H9 (cell line): ENCODE results near the gene DOCK1. TPM values are rescaled to one million over a fixed set of nuclear protein-coding genes. Genes with fewer than 3 reads are reported as not detected.

Source experiments
- DNase-seq: peaks from one replicate; pipeline ENCODE4 v3.0.0-alpha.2; 2017
- H2AFZ ChIP-seq: one replicate; pipeline ENCODE4 v1.6.1; 2013; ENCODE audit warnings: mild to moderate bottlenecking, low read length, control low read depth, moderate library complexity
- H2AK5ac ChIP-seq: 2 replicates; pipeline ENCODE4 v1.6.1; 2013; ENCODE audit warnings: low read length, control low read depth, mixed read lengths; ENCODE audit not compliant: insufficient read length
- H2BK120ac ChIP-seq: one replicate; pipeline ENCODE4 v1.6.1; 2013; ENCODE audit warnings: low read depth, mild to moderate bottlenecking, low read length, control low read depth, inconsistent platforms; ENCODE audit not compliant: poor library complexity, severe bottlenecking
- H2BK12ac ChIP-seq: 2 replicates; pipeline ENCODE4 v1.6.1; 2013; ENCODE audit warnings: low read length, control low read depth, mixed read lengths, low read depth; ENCODE audit not compliant: insufficient read length
- H2BK15ac ChIP-seq: 2 replicates; pipeline ENCODE4 v1.6.1; 2013; ENCODE audit warnings: low read depth, low read length, control low read depth
- H2BK20ac ChIP-seq: one replicate; pipeline ENCODE4 v1.6.1; 2013; ENCODE audit warnings: low read depth, mild to moderate bottlenecking, low read length, control low read depth, inconsistent platforms; ENCODE audit not compliant: poor library complexity, severe bottlenecking
- H2BK5ac ChIP-seq: 2 replicates; pipeline ENCODE4 v1.6.1; 2013; ENCODE audit warnings: low read length, control low read depth, mixed read lengths; ENCODE audit not compliant: insufficient read length
- H3K14ac ChIP-seq: 2 replicates; pipeline ENCODE4 v1.6.1; 2013; ENCODE audit warnings: low read length, control low read depth; ENCODE audit not compliant: insufficient read depth
- H3K18ac ChIP-seq: 2 replicates; pipeline ENCODE4 v1.6.1; 2013; ENCODE audit warnings: low read depth, mild to moderate bottlenecking, mixed read lengths, low read length, control low read depth; ENCODE audit not compliant: insufficient read length
- H3K23ac ChIP-seq: 2 replicates; pipeline ENCODE4 v1.6.1; 2013; ENCODE audit warnings: low read length, control low read depth, mixed read lengths, low read depth; ENCODE audit not compliant: insufficient read length
- H3K23me2 ChIP-seq: 2 replicates; pipeline ENCODE4 v1.6.1; 2013; ENCODE audit warnings: low read depth, mild to moderate bottlenecking, mixed read lengths, low read length, control low read depth; ENCODE audit not compliant: insufficient read length, poor library complexity, severe bottlenecking
- H3K27ac ChIP-seq: 2 replicates; pipeline ENCODE4 v1.5.1; 2013; ENCODE audit warnings: low read length, control low read depth, mixed read lengths, low read depth; ENCODE audit not compliant: insufficient read length
- H3K27me3 ChIP-seq: 2 replicates; pipeline ENCODE4 v1.6.1; 2013; ENCODE audit warnings: low read length, control low read depth, inconsistent platforms; ENCODE audit not compliant: insufficient read depth
- H3K4ac ChIP-seq: 2 replicates; pipeline ENCODE4 v1.6.1; 2013; ENCODE audit warnings: low read depth, mild to moderate bottlenecking, control low read depth, inconsistent platforms, low read length, moderate library complexity
- H3K4me1 ChIP-seq: 2 replicates; pipeline ENCODE4 v1.6.1; 2013; ENCODE audit warnings: low read length, control low read depth, inconsistent platforms; ENCODE audit not compliant: insufficient read depth
- H3K4me2 ChIP-seq: 2 replicates; pipeline ENCODE4 v1.6.1; 2013; ENCODE audit warnings: low read length, control low read depth, mixed read lengths; ENCODE audit not compliant: insufficient read length, insufficient read depth
- H3K56ac ChIP-seq: 2 replicates; pipeline ENCODE4 v1.6.1; 2013; ENCODE audit warnings: low read depth, mild to moderate bottlenecking, mixed read lengths, low read length, control low read depth; ENCODE audit not compliant: insufficient read length
- H3K79me1 ChIP-seq: 2 replicates; pipeline ENCODE4 v1.6.1; 2013; ENCODE audit warnings: low read depth, mild to moderate bottlenecking, moderate library complexity, low read length, control low read depth, inconsistent platforms; ENCODE audit not compliant: insufficient read depth, poor library complexity, severe bottlenecking
- H3K79me2 ChIP-seq: 2 replicates; pipeline ENCODE4 v1.6.1; 2013; ENCODE audit warnings: low read length, control low read depth, inconsistent platforms; ENCODE audit not compliant: insufficient read depth
- H3K9ac ChIP-seq: 2 replicates; pipeline ENCODE4 v1.6.1; 2013; ENCODE audit warnings: low read length, control low read depth, mixed read lengths; ENCODE audit not compliant: insufficient read length; ENCODE audit errors: extremely low read depth
- H3K9me3 ChIP-seq: one replicate; pipeline ENCODE4 v1.6.1; 2013; ENCODE audit warnings: low read depth, low read length, inconsistent platforms; ENCODE audit not compliant: control insufficient read depth
- H3T11ph ChIP-seq: one replicate; pipeline ENCODE4 v1.6.1; 2013; ENCODE audit warnings: mild to moderate bottlenecking, low read length, control low read depth, inconsistent platforms
- H4K20me1 ChIP-seq: one replicate; pipeline ENCODE4 v1.6.1; 2013; ENCODE audit not compliant: control insufficient read depth, insufficient read length, insufficient read depth
- H4K5ac ChIP-seq: 2 replicates; pipeline ENCODE4 v1.6.1; 2013; ENCODE audit warnings: low read depth, mild to moderate bottlenecking, mixed read lengths, low read length, control low read depth; ENCODE audit not compliant: insufficient read length
- H4K8ac ChIP-seq: replicated peaks from 2 replicates; pipeline ENCODE4 v1.6.1; 2013; ENCODE audit warnings: low read length, control low read depth, mixed read lengths, low read depth; ENCODE audit not compliant: insufficient read length
- H4K91ac ChIP-seq: 2 replicates; pipeline ENCODE4 v1.6.1; 2013; ENCODE audit warnings: low read depth, mild to moderate bottlenecking, moderate library complexity, mixed read lengths, low read length, control low read depth; ENCODE audit not compliant: insufficient read length
- H3K27ac Mint-ChIP-seq, 3 experiments: 2 replicates in 2 of 3; 3 replicates in 1 of 3; pipeline ENCODE4 v1.8.0; 2020 to 2021; ENCODE audit warnings: mixed read lengths in 3 of 3, mild to moderate bottlenecking in 1 of 3, moderate library complexity in 1 of 3
- H3K27me3 Mint-ChIP-seq: 2 replicates; pipeline ENCODE4 v1.8.0; 2021; ENCODE audit warnings: low read depth, mild to moderate bottlenecking, moderate library complexity, mixed read lengths
- H3K36me3 Mint-ChIP-seq, 3 experiments: 2 replicates in 2 of 3; 3 replicates in 1 of 3; pipeline ENCODE4 v1.8.0; 2020 to 2021; ENCODE audit warnings: low read depth in 3 of 3, mixed read lengths in 3 of 3; ENCODE audit not compliant: insufficient read depth in 1 of 3
- H3K4me1 Mint-ChIP-seq, 2 experiments: 2 replicates each; pipeline ENCODE4 v1.8.0; 2020; ENCODE audit warnings: mixed read lengths in 2 of 2
- H3K4me3 Mint-ChIP-seq, 2 experiments: 2 replicates in 1 of 2; 3 replicates in 1 of 2; pipeline ENCODE4 v1.8.0; 2020 to 2021; ENCODE audit warnings: mild to moderate bottlenecking in 2 of 2, mixed read lengths in 2 of 2, moderate library complexity in 1 of 2
- H3K9me3 Mint-ChIP-seq, 2 experiments: 2 replicates in 1 of 2; 3 replicates in 1 of 2; pipeline ENCODE4 v1.8.0; 2020; ENCODE audit warnings: mild to moderate bottlenecking in 2 of 2, mixed read lengths in 2 of 2, moderate library complexity in 1 of 2
- WGBS: extraction: QIAGEN DNeasy Blood & Tissue Kit; methylation state at CpG from one replicate; pipeline ENCODE4 v1.1.7; 2013; ENCODE audit warnings: missing lambda C conversion rate, low lambda C conversion rate, mixed read lengths; ENCODE audit not compliant: insufficient read length; ENCODE audit errors: extremely low coverage; 5-methylcytosine and 5-hydroxymethylcytosine counted together
- total RNA-seq: library from RNA; stranded (reverse); gene quantifications from 2 replicates; pipeline ENCODE4 v1.2.1, GENCODE V29; 2021
- TF ChIP-seq, protein P1 (sequence below): fragments of 200-600 bp; sonication (generic); conservative IDR thresholded peaks from 3 replicates; pipeline ENCODE4 v1.8.0; 2021; ENCODE audit warnings: antibody characterized with exemption, mild to moderate bottlenecking

DOCK1 gene
- total RNA-seq, 1 experiment from 2014 or later = 57.0 TPM

DNA sequence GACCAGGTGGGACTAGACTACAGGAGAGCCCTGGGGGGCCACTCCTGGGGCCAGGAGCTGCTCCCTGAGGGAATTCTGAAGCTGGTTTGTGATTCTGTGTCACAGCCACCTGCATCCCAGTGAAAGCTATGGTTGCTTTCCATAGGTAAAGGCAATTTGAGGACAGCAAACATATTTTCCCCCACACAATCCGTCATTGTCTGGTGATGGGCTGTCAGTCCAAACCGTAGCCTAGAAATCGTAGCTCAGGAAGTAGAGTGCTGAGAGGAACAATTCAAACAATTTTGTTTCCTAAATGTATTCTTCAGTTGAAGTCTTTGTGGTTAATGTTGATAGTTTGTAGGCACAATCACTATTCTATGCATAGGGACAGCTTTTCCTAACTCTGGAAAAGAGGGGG is 397.1 kb downstream of the DOCK1 start:
- Histone ChIP-seq H4K8ac (no peak overlapping the region), H3K79me1 (no peaks in the 10 kb centered on the region), H3K27me3 (no peaks in the 10 kb centered on the region), H3K14ac (no peak overlapping the region), H2BK120ac (no peak overlapping the region), H3K4me2 (no peak overlapping the region), H3K18ac (peak overlapping the region; percentile 14), H3K4ac (no peak overlapping the region), H3K27ac (no peak overlapping the region), H4K20me1 (no peaks in the 10 kb centered on the region), H4K5ac (no peak overlapping the region), H4K91ac (no peak overlapping the region), H3K79me2 (no peaks in the 10 kb centered on the region), H3K9ac (no peak overlapping the region), H2AFZ (no peak overlapping the region), H2BK12ac (no peak overlapping the region), H3K4me1 (peaks cover 2% of the 10 kb centered on the region; the same call in 1 of the 2 replicates), H2BK20ac (no peak overlapping the region), H3K9me3 (no peaks in the 10 kb centered on the region), H3K23me2 (no peaks in the 10 kb centered on the region), H3K56ac (no peak overlapping the region), H3K23ac (no peak overlapping the region), H3T11ph (no peak overlapping the region), H2BK5ac (no peak overlapping the region), H2BK15ac (no peak overlapping the region), H2AK5ac (no peak overlapping the region)
- Mint-ChIP-seq H3K9me3 (no peaks in the 10 kb centered on the region), H3K4me3 (no peak overlapping the region), H3K36me3 (no peaks in the 10 kb centered on the region; a peak in 1 of 7 replicates), H3K4me1 (peaks cover 8 to 13% of the 10 kb centered on the region in 2 experiments), H3K27me3 (no peaks in the 10 kb centered on the region), H3K27ac (peak overlapping the region in 2 of 3 experiments; percentile 54 to 89; a peak in 2 of 7 replicates)
- WGBS = no CpG with 5 or more reads among the region's 3 CpGs
- DNase-seq = no peak
- TF ChIP-seq, protein P1, sequence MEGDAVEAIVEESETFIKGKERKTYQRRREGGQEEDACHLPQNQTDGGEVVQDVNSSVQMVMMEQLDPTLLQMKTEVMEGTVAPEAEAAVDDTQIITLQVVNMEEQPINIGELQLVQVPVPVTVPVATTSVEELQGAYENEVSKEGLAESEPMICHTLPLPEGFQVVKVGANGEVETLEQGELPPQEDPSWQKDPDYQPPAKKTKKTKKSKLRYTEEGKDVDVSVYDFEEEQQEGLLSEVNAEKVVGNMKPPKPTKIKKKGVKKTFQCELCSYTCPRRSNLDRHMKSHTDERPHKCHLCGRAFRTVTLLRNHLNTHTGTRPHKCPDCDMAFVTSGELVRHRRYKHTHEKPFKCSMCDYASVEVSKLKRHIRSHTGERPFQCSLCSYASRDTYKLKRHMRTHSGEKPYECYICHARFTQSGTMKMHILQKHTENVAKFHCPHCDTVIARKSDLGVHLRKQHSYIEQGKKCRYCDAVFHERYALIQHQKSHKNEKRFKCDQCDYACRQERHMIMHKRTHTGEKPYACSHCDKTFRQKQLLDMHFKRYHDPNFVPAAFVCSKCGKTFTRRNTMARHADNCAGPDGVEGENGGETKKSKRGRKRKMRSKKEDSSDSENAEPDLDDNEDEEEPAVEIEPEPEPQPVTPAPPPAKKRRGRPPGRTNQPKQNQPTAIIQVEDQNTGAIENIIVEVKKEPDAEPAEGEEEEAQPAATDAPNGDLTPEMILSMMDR = no peak
